ELF-1 (cell line): Measurements from ENCODE around the gene NUMBL.
A peak's percentile ranks its signal among the peaks of the same experiment; 100 is the strongest.
"Not testable (repeated sequence)": the region's sequence is repeated elsewhere in the genome, so short reads cannot be mapped to it uniquely, and the experiment has no call there.

Experiments
- DNase-seq: peaks from one replicate; pipeline ENCODE4 v3.0.0-alpha.2; 2016; ENCODE audit warnings: low read depth, low spot score

Gene NUMBL

DNA sequence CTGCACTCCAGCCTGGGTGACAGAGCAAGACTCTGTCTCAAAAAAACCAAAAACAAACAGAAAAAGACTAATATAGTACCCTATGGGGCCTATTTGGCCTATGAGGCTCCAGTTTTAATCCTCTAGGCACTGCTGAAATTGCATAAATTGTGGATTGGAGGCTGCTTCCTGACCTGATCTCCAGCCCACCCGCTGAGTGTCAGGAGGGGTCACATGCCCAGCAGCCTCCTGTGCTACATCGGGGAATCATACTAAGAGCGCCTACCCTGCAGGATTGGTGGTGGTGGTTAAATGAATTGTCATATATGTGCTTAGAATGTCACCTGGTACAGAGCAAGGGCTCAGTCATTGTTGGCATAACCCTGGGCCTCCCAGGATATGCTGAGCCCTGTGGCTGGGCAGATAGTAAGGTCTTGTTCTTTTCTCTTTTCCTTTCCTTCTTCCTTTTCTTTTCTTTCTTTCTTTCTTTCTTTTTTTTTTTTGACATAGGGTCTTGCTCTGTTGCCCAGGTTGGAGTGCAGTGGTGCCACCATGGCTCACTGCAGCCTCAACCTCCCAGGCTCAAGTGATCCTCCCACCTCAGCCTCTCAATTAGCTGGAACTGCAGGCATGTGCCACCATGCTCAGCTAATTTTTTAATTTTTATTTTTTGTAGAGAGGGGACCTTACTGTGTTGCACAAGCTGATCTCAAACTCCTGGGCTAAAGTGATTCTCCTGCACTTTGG lies 58.0 kb downstream of the NUMBL start:
- peak; percentile 70 for DNase-seq

DNA sequence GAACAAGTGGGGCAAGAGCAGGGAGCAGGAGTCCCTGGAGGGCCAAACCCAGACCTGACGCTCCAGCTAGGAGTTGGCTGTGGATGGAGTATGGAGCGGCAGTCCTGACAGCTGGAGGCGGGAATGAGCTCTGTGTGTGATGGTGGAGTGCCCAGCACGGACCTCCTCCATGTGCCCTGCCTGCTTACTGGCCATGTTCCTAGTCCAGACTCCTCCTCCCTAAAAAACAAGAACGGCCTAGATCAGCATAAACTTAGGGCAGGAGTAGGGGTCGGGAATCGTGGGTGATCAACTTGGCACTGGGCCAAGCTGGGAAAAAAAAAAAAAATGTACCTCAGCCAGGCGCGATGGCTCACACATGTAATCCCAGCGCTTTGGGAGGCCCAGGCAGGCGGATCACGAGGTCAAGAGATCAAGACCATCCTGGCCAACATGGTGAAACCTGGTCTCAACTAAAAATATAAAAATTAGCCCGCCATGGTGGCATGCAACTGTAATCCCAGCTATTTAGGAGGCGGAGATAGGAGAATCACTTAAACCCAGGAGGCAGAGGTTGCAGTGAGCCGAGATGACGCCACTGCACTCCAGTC lies 59.8 kb downstream of the NUMBL start:
- peak; percentile 22 for DNase-seq

- no peak for DNase-seq
Observed at GRCh38 chr19:40629346-40629745, 61.1 kb downstream of the NUMBL start.

DNA sequence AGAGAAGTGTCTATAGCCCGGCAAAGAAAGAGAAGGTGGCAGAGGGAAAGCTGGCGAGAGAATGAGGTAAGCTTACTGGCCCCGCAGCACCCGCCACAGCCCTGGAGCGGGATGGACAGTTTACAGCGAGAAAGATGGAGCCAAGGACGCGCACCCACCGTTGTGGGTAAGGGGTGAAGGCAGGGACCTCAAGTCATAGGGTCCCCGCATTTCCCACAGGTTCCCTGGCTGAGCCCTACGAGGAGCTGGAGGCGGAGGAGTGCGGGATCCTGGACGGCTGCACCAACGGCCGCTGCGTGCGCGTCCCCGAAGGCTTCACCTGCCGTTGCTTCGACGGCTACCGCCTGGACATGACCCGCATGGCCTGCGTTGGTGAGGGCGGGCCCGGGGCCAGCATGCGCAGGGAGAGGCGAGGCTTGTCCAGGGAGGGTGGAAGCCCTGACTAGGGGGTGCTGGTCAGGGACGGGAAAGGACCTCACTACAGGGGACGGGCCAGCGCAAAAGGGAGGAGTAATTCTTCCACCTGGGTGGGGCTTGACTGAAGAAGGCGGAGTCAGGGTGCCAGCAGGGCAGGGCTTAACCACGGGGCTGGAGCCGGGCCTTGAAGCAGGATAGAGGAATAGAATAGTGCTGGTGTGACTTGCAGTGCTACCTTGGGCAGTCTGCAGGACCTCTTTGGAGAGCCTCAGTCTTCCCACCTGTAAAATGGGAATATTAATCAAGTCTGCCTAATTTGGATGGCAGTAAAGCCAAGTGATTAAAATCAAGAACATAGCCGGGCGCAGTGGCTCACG lies 62.8 kb downstream of the NUMBL start:
- peak; percentile 40 for DNase-seq

GRCh38 chr19:40626918-40627317 lies 63.5 kb downstream of the NUMBL start:
- no peak for DNase-seq

GRCh38 chr19:40625406-40626120 lies 64.9 kb downstream of the NUMBL start:
- DNase-seq: no peak

GRCh38 chr19:40624369-40625153 lies 65.9 kb downstream of the NUMBL start:
- not testable (repeated sequence) for DNase-seq

GRCh38 chr19:40623403-40624251 lies 66.8 kb downstream of the NUMBL start:
- peak; percentile 99 for DNase-seq

DNA sequence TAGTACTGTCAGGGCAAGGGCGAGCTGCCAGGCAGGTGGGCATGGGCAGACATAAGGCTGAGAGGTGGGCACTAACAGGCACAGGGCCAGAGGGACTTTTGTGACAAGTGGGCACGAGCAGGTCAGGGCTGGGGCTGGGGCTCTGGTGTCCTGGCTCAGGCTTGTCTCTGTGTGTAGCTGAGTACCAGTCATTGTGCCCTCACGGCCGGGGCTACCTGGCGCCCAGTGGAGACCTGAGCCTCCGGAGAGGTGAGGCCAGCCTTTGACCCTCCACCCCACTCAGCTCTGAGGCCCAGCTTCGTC lies 67.7 kb downstream of the NUMBL start:
- DNase-seq: no peak

DNA sequence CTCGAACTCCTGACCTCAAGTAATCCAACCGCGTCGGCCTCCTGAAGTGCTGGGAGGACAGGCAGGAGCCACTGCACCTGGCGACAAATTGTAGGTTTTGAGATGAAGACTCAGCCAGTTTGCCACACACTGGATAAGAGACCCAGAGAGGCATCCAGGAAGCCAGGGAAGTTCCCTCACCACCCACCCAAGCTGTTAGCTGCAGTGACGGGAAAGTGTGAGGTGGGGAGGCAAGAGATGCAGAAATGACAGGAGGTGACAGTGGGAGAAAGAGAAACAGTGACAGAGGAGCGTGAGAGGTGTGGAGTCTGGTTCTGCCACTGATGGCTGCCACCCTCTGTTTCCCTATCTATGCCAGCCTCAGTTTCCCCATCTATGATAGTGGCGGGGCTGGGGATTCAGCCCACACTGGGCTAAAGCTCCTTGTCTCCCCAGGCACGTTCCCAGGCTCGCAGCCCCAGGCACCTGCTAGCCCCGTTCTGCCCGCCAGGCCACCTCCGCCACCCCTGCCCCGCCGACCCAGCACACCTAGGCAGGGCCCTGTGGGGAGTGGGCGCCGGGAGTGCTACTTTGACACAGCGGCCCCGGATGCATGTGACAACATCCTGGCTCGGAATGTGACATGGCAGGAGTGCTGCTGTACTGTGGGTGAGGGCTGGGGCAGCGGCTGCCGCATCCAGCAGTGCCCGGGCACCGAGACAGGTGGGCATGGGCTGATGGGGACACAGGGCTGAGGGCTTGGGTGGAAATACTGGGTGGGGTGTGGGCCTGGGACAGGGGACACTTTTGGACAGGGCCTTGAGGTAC lies 68.3 kb downstream of the NUMBL start:
- DNase-seq: no peak

DNA sequence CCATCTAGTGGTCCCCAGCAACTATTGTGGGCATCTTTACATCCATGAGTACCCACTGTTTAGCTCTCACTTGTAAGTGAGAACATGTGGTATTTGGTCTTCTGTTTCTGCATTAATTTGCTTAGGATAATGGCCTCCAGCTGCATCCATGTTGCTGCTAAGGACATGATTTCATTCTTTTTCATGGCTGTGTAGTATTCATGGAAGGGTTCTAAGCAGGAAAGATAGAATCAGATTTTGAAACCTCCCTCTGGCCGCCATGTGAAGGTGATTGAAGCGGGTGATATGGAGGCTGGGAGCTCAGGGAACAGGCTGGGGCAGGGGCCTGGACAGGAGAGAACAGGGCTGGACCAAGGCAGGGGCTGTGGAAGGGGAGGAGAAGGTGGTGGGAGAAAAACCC lies 69.2 kb downstream of the NUMBL start:
- no peak for DNase-seq

GRCh38 chr19:40620161-40620485 lies 70.3 kb downstream of the NUMBL start:
- no peak for DNase-seq

DNA sequence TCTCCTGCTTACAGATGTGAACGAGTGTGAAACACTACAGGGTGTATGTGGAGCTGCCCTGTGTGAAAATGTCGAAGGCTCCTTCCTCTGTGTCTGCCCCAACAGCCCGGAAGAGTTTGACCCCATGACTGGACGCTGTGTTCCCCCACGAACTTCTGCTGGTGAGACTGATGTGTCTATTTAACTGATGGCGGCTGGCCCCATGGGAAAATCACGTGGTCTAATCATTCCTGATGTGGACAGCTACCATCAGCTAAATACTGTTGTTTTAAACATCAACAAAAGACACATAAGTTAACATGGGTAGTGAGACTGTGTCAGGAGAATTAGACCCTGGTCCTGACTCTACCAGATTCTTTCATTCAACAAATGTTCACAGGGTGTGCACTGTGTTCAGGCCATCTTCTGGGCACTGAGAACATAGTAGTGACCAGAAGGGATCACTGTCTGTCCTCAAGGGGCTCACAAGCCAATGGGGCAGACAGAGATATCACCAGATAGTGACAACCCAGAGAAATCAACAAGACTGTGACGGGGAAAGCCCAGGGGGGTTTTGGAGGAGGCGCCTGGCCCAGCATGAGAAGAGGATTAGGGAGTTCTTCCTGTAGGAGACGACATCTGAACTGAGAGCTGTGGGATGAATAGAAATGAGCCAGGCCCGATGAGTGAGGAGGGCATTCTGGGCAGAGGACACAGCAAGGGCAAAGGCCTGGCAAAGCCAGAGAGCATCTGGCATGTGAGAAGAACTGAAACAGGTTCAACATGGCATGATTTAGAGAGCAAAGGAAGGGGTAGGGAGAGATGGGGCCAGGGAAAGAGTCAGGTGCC lies 70.9 kb downstream of the NUMBL start:
- no peak for DNase-seq

- no peak for DNase-seq
Observed at GRCh38 chr19:40617961-40618360, 72.5 kb downstream of the NUMBL start.

- DNase-seq: no peak
Observed at GRCh38 chr19:40616941-40617340, 73.5 kb downstream of the NUMBL start.

- DNase-seq: no peak
Observed at GRCh38 chr19:40616178-40616577, 74.3 kb downstream of the NUMBL start.
